GM18498 (cell line): Measurements from ENCODE around the gene DHRSX.

Experiments used
- ATAC-seq: cut with Tn5 transposase; IDR thresholded peaks from one replicate; pipeline ENCODE4 v1.9.1; 2021; ENCODE audit warnings: mild to moderate bottlenecking, moderate library complexity; ENCODE audit not compliant: unreplicated experiment

Gene DHRSX

DNA sequence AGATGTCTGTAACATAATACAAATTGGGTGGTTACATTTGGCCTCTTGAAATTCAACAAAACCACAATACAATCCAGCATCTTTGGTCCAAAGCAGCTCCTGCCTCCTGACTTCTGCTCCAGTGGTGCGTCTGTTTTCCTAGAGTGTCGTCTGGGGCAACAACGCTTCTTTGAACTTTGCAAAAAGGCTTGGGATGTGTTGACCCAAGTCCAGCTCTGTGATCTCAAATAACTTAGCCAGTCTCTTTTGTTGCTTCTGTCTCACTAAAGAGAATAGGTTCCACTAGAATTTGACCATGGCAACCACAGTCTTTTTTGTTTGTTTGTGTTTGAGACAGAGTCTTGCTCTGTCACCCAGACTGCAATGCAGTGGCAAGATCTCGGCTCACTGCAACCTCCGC lies 324.0 kb downstream of the DHRSX start:
- no peak for ATAC-seq

DNA sequence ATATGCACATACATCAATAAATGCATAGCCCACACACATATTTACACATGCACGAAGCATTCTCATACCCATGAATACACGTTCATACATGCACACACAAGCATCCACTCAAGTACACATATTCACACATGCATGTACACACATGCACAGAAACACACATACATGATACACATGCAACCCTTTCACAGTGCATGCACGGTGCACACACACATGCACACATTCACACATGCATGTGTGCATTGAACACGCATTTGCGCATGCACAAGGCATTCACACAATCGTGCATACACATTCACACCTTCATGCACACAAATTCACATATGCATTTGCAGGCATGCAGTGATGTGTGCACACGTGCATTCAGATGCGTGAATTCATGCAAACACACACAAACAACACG lies 324.5 kb downstream of the DHRSX start:
- no peak for ATAC-seq

DNA sequence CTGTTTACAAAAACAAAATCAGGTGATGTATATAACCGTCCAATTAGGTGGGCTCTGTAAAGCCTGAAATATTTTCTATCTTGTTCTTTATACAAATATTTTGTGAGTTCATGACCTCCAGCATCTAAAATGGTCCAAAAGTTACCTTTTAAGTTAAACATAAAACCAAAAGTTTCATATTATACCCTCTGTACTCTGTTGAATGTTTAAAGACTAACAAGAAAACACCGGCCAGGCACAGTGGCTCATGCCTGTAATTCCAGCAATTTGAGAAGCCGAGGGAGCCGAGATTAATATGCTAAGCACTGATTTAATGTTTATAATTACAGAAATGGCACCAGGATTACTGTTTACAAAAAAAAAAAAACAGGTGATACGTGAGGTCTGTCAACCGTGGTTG lies 328.4 kb downstream of the DHRSX start:
- no peak for ATAC-seq
